Endodermal cell (in vitro differentiated cells): ENCODE results near the gene APOL1. TPM values are rescaled to one million over a fixed set of nuclear protein-coding genes. Genes with fewer than 3 reads are reported as not detected.
"Not testable (repeated sequence)": the region's sequence is repeated elsewhere in the genome, so short reads cannot be mapped to it uniquely, and the experiment has no call there.

Source experiments
- DNase-seq: peaks from one replicate; pipeline ENCODE4 v3.0.0-alpha.2; 2017
- H3K27ac ChIP-seq: 2 replicates; pipeline ENCODE4 v1.5.1; 2013; ENCODE audit warnings: mild to moderate bottlenecking, low read depth, low read length, moderate library complexity
- H3K27me3 ChIP-seq: 2 replicates; pipeline ENCODE4 v1.6.1; 2013; ENCODE audit warnings: mild to moderate bottlenecking, low read length, moderate library complexity; ENCODE audit not compliant: insufficient read depth, control insufficient read depth, poor library complexity, severe bottlenecking
- H3K36me3 ChIP-seq: 2 replicates; pipeline ENCODE4 v1.7.0; 2013; ENCODE audit warnings: mild to moderate bottlenecking, low read length, moderate library complexity; ENCODE audit not compliant: control insufficient read depth, insufficient read depth
- H3K4me1 ChIP-seq: one replicate; pipeline ENCODE4 v1.7.0; 2013; ENCODE audit warnings: low read length; ENCODE audit not compliant: control insufficient read depth, insufficient read depth
- H3K4me3 ChIP-seq: 2 replicates; pipeline ENCODE4 v1.5.1; 2013; ENCODE audit warnings: mild to moderate bottlenecking, low read length, moderate library complexity
- H3K9ac ChIP-seq: 2 replicates; pipeline ENCODE4 v1.6.1; 2013; ENCODE audit warnings: mild to moderate bottlenecking, low read length, moderate library complexity; ENCODE audit not compliant: poor library complexity, severe bottlenecking; ENCODE audit errors: extremely low read depth
- H3K9me3 ChIP-seq: 2 replicates; pipeline ENCODE4 v1.6.1; 2013; ENCODE audit warnings: mild to moderate bottlenecking, low read length, moderate library complexity; ENCODE audit not compliant: control insufficient read depth
- H3K27ac Mint-ChIP-seq: 2 replicates; pipeline ENCODE4 v1.8.0; 2020; ENCODE audit warnings: mixed read lengths
- H3K27me3 Mint-ChIP-seq: 2 replicates; pipeline ENCODE4 v1.8.0; 2021; ENCODE audit warnings: mild to moderate bottlenecking, mixed read lengths; ENCODE audit not compliant: insufficient read depth
- H3K36me3 Mint-ChIP-seq: 2 replicates; pipeline ENCODE4 v1.8.0; 2020; ENCODE audit warnings: low read depth, mixed read lengths
- H3K4me1 Mint-ChIP-seq: 2 replicates; pipeline ENCODE4 v1.8.0; 2020; ENCODE audit warnings: mixed read lengths
- H3K4me3 Mint-ChIP-seq: 2 replicates; pipeline ENCODE4 v1.8.0; 2020; ENCODE audit warnings: mild to moderate bottlenecking, moderate library complexity, mixed read lengths
- H3K9me3 Mint-ChIP-seq: 2 replicates; pipeline ENCODE4 v1.8.0; 2020; ENCODE audit warnings: mild to moderate bottlenecking, mixed read lengths
- WGBS, 2 experiments: methylation state at CpG; one replicate each; pipeline versions ENCODE4 v1.1.5 to v1.1.7; 2013; ENCODE audit warnings: missing lambda C conversion rate in 2 of 2, mixed read lengths in 1 of 2; ENCODE audit not compliant: insufficient coverage in 1 of 2, insufficient read length in 1 of 2; 5-methylcytosine and 5-hydroxymethylcytosine counted together
- total RNA-seq, 2 donors: library from RNA; stranded (reverse); fragmentation: NEBNext Ultra II Directional in 1 of 2; extraction: Animal tissue kit (Norgen Biotek cat#: 25700) in 1 of 2; gene quantifications; 2 replicates in 1 of 2; 3 replicates in 1 of 2; pipeline ENCODE4 v1.2.1, GENCODE V29; 2021
- TF ChIP-seq, protein P1 (sequence below): fragments of 200-600 bp; sonication (generic); conservative IDR thresholded peaks from 2 replicates; pipeline ENCODE4 v1.5.0; 2021; ENCODE audit warnings: antibody characterized with exemption, mild to moderate bottlenecking

The APOL1 gene
- total RNA-seq, 2 donors from 2014 or later: 0.11 to 0.22 TPM

GRCh38 chr22:36231051-36231450 lies 21.9 kb upstream of the APOL1 start:
- DNase-seq: peak; percentile 74
- H3K4me1 ChIP-seq, H3K4me3 Mint-ChIP-seq, H3K9me3 ChIP-seq, H3K27ac ChIP-seq, H3K9ac ChIP-seq, H3K27me3 Mint-ChIP-seq, H3K9me3 Mint-ChIP-seq, H3K27me3 ChIP-seq, H3K36me3 ChIP-seq, H3K4me3 ChIP-seq, H3K36me3 Mint-ChIP-seq: not testable (repeated sequence)
- 75 to 78% methylated on average over 5 of the region's 5 CpGs for WGBS, 2 experiments
- TF ChIP-seq, protein P1, sequence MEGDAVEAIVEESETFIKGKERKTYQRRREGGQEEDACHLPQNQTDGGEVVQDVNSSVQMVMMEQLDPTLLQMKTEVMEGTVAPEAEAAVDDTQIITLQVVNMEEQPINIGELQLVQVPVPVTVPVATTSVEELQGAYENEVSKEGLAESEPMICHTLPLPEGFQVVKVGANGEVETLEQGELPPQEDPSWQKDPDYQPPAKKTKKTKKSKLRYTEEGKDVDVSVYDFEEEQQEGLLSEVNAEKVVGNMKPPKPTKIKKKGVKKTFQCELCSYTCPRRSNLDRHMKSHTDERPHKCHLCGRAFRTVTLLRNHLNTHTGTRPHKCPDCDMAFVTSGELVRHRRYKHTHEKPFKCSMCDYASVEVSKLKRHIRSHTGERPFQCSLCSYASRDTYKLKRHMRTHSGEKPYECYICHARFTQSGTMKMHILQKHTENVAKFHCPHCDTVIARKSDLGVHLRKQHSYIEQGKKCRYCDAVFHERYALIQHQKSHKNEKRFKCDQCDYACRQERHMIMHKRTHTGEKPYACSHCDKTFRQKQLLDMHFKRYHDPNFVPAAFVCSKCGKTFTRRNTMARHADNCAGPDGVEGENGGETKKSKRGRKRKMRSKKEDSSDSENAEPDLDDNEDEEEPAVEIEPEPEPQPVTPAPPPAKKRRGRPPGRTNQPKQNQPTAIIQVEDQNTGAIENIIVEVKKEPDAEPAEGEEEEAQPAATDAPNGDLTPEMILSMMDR: peak; percentile 63
- peaks cover 14% of the 10 kb centered on the region for H3K4me1 Mint-ChIP-seq
- peak overlapping the region; percentile 32 for H3K27ac Mint-ChIP-seq

- peaks cover 11% of the 10 kb centered on the region for H3K4me1 Mint-ChIP-seq
- 88 to 97% methylated on average over 10 to 13 of the region's 13 CpGs for WGBS, 2 experiments
- H3K27ac ChIP-seq: no peak overlapping the region
- DNase-seq: no peak
- H3K36me3 Mint-ChIP-seq: no peaks in the 10 kb centered on the region
- TF ChIP-seq, protein P1: no peak
- H3K4me3 Mint-ChIP-seq: no peak overlapping the region
- no peak overlapping the region for H3K9ac ChIP-seq
- no peaks in the 10 kb centered on the region for H3K27me3 Mint-ChIP-seq
- H3K27ac Mint-ChIP-seq: no peak overlapping the region
- no peaks in the 10 kb centered on the region for H3K9me3 ChIP-seq
- H3K4me1 ChIP-seq: no peaks in the 10 kb centered on the region
- no peak overlapping the region for H3K4me3 ChIP-seq
- H3K9me3 Mint-ChIP-seq: no peaks in the 10 kb centered on the region
- no peaks in the 10 kb centered on the region for H3K36me3 ChIP-seq
- H3K27me3 ChIP-seq: no peaks in the 10 kb centered on the region
These were observed 20.1 kb upstream of the APOL1 start for GRCh38 chr22:36232715-36233401.

GRCh38 chr22:36233796-36234195 lies 19.1 kb upstream of the APOL1 start:
- no peak overlapping the region for H3K9ac ChIP-seq
- H3K36me3 ChIP-seq: no peaks in the 10 kb centered on the region
- Mint-ChIP-seq H3K4me3 (no peak overlapping the region), H3K36me3 (no peaks in the 10 kb centered on the region), H3K27me3 (no peaks in the 10 kb centered on the region), H3K4me1 (peaks cover 11% of the 10 kb centered on the region), H3K9me3 (no peaks in the 10 kb centered on the region), H3K27ac (no peak overlapping the region)
- H3K27ac ChIP-seq: no peak overlapping the region
- no peak for DNase-seq
- H3K4me1 ChIP-seq: no peaks in the 10 kb centered on the region
- H3K27me3 ChIP-seq: no peaks in the 10 kb centered on the region
- H3K4me3 ChIP-seq: no peak overlapping the region
- TF ChIP-seq, protein P1: no peak
- H3K9me3 ChIP-seq: no peaks in the 10 kb centered on the region
- 85 to 92% methylated on average over 3 to 7 of the region's 7 CpGs for WGBS, 2 experiments
